Stimulated activated CD4-positive, alpha-beta T cell treated with anti-CD3 and anti-CD28 coated beads, Interleukin-12 subunit alpha, Interleukin-12 subunit beta, amount 100 ng/mL, for 4 hours (primary cell): ENCODE results near the gene DCD.
A peak's percentile ranks its signal among the peaks of the same experiment; 100 is the strongest.
"Not testable (repeated sequence)": the region's sequence is repeated elsewhere in the genome, so short reads cannot be mapped to it uniquely, and the experiment has no call there.

Experiments
- DNase-seq: peaks from one replicate; pipeline ENCODE4 v3.0.0-alpha.2; 2020

Gene DCD, protein sequence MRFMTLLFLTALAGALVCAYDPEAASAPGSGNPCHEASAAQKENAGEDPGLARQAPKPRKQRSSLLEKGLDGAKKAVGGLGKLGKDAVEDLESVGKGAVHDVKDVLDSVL

DNA sequence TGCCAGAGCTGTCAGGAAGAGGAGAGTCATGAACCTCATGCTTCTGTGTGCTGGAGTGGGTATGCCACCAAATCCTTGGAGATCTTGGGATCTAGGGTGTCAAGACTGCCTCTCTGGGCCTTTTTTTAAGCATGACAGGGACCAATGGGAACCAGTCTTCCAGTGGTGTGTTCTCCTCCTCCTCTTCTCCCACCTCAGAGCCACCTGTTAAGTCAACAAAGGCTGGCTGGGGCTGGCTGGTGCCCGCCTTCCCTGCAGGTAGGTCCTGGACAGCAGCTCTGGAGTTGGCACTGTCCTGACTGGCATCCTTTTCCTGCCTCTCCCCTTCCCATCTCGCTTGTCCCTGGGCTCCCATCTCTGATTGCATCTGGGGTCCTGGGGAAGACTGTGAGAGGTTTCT is at the start of gene DCD:
TSS of gene DCD (minus strand) at position 101 of the 400 bp plus-strand sequence. CDS start at position 39, 62 bp downstream.
- no peak for DNase-seq

DNA sequence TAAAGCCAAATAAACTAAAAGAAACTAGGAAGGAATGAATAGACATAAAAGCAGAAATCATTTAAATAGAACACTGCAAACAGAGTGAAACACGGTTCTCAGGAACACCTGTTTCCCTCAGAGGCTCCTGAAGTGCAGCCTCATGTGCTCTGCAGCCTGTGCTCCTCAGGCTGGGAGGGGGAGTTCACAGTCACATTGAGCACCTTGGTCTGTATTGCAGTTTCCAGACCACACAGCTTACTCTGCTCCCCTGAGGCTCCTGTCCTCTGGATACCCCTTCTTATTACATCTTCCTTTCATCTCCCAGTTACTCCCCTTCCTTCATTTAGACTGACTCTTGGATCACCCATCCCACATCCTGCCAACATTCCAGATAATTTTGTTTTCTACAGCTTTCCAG is 49.7 kb upstream of the DCD start:
- no peak for DNase-seq

DNA sequence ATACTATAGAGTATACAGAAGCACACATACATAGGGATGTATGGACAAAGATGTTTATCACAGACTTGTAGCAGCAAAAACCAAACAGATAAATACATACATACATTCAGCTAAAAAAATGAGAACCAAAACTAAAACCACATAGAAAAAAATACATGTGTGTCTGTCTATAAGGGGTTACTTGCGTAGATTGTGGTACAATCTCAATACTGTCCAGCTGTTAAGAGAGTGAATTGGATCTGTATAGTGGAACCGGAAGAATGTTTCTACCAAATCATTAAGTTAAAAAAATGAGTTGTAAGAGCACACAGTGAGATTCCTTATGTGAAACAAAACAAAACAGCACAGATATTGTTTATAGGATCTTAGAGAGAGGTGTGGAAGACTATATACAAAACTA is 44.2 kb upstream of the DCD start:
- DNase-seq, result no peak

DNA sequence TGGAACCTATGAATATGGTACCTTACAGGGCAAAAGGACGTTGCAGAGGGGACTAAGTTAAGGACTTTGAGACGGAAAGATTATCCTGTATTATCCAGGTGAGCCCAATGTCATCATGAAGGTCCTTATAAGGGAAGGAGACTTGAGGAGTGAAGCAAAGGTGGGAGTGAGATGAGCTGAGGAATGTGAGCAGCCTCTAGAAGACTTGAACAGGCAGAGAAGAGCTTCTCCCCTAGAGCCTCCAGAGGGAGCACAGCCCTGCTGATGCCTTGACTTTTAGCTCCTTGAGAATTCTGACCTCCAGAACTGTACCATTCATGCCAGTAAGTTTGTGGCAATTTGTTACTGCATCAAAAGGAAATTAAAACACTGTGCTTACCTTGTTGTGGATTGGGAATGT is 41.8 kb upstream of the DCD start:
- DNase-seq, result no peak

DNA sequence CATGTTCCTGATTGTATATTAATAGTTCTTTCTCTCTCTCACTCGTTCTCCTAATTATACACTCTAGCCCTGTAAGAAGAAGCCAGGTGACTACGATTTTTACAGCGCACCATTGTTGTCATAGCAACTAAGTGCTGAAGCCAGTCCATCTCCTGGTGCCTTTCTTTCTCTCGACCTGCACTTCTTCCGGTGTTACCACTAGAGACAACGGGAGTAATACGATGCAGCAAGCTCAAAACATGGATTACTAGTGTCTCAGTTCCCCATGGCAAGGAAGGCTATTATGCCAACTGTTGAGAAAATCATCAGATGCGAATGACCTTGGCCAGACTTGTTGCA is 40.8 kb upstream of the DCD start:
- no peak for DNase-seq

DNA sequence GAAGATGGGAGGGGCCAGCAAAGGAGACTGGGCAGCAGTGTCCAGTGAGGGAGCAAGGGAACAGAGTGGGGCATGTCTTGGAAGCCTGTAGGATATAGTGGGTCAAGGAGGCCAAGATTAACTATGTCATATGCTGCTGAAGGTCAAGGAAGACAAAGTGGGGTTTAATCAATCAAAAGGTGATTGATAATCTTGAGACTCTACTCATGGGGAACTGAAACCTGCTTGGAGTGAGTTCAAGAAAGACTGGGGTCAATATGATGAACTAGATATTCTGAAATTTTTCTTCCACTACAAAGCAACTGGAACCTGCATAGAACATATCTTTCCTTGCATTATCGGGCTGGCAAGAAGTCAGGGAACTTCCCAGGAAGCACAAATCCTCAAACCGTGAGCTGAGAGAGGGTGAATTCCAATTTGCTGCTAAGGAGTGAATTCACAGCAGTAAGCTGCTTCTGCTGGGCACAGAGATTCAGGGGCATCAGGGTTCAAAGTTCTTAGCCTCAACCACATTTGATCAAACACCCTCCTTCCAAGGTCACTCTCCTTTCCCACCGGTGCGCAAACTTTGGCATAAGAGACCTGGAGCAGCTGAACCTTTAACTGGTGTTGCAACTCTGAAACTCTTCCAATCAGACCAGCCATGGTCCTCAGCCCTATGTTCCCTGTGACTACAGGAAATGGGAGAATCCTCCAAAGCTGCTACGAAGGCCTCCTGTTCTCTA is 40.3 kb upstream of the DCD start:
- no peak for DNase-seq

DNA sequence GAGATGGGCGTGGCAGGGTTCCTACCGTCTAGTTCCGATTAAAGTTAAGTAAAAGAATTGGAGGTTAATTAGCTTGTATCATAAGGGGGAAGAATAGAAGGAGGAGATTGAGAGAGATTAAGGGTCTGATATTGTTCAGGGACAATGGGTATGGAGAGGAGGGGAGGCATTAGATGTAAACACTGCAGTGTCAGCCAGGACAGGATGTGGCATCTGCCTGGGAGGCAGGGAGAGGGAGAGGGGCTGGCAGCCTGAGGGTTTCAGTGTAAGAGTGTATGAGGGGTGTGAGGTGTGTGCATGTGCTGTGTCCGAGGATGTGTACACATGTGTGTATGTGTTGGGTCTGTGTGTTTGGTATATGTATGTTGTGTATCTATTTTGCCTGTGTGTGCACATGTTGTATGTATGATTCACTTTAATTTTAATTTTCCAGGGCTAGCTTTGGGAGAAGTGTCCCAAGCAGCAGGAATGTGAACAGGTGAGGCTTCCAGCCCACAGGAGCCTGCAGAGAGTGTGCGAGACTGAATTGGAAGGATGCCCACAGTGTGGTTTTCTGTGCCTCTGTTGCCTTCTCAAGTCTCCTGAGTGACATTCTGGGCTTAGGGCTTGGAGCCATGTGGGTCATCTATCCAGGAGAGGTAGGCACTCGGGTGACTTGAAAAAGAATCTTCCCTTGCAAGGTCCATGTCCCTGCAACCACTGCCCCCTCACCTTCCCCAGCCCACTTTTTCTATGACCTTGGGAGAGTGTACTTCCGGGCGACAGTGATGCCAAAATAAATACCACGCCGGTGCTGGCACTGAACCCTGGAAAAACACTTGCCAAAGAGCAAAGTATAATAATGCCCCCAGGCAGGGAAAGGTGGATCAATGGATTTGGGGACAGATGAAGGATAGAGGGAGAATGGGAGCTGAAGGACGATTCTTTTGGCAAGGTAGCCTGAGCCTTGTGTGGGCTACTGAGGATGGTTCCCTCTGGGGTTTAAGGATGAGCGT is 36.8 kb upstream of the DCD start:
- no peak for DNase-seq

DNA sequence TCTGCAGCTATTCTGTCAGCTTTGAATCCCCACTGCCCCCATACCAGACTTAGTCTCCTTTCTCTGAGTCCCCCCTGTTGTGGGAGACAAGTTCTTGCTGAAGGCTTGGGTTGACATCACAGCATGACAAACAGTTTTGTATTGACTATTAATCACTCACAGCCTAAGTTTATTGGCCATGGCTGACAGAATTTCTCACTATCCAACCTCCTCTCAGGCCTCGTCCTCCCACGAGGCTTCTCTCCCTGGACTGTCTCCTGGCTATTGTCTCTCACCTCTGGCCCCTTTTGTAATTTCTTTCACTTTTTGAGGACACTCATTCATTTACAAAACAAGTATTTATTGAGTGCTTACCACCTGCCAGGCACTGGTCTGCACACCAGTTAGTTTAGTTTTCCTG is 35.2 kb upstream of the DCD start:
- DNase-seq, result no peak

DNA sequence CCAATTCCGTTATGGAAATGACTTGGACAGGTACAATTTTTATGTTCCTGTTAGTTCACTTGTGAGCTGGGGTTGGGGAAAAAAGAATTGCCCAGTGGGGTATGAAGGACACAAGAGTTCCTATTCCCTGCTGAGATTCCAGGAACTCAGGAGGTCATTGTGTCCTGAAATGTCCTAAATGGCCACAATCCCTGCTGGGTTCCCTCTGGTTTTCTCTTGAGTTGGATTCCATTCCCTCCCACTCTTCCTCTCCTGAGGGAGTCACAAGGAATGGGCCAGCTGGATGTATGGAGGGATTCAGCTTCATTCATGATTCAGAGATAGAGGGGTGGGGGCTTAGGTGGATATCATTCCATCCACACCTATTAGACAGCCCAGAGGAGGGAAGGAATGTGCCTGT is 34.5 kb upstream of the DCD start:
- no peak for DNase-seq

DNA sequence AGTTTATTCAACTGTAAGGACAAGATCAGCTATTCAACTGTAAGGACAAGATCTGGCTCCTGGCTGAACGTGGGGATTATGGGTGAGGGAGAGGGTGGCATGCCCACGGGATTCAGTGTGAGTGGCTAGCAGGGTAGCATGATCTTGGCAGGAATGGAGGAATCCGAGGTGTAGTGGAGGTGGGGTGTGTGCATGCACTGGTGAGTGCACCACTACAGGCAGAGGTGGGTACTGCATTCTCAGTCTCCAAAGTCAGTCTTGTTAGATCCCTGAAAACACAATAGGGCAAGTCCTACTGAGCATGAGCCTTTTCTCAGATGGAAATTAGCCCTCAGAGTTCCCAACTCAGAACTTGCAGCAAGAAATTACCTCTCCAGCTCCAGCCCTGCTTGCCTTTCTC is 32.2 kb upstream of the DCD start:
- peak; percentile 11 for DNase-seq

DNA sequence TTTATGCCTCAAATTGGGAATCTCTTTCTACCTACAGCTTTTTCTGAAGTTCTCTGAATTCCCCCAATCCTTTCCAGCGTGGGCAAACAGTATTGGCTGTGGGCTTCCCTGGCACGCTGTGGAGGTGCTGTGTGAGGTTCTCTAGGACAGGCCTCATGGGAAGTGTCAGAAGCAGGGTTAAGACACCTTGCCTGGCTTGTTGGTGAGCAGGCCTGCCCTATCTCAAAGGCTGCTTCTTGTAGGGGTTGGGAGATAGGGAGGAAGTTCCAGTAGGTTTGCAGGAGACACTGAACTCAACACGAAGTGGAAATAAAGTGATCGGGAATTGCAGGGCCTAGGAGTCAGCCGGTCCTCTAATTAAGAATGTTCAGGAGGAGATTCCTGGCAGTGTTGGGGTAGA is 30.0 kb upstream of the DCD start:
- no peak for DNase-seq

DNA sequence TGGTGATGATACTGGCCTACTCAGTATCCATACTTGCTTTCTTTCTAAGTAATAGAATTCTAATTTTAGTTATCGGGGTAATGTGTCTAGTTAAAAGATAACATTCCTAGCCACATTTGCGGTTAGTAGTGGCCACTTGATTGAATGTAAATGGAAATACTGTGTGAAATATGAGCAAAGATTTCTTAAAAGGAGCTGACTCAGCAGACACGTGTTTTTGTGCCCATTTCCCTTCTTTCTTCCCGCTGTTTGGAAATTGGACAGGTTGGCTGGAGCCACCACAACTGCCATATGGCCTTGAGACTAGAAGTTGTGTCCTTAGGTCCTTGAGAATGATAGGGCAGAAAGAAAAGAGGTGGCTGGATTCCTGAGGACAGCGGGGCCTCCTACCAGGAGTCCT is 19.8 kb upstream of the DCD start:
- no peak for DNase-seq

DNA sequence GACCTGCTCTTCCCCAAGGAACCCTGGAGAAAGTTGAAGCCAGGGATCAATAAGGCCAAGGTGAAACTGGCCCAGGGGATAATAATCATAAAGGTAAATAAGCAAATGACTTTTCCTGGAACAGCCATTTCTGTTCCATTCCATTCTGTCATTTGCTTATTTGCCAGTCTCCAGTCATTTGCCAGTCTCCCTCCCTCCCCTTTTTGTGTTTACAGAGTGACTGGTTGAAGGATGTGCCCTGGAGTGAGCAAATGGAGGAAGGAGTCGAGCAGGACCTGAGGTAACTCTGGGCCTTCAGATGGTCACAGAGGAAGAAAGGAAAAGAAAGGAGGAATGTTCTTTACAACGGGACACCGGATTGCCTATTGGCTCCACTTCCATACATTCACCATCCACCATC is 17.8 kb upstream of the DCD start:
- no peak for DNase-seq

DNA sequence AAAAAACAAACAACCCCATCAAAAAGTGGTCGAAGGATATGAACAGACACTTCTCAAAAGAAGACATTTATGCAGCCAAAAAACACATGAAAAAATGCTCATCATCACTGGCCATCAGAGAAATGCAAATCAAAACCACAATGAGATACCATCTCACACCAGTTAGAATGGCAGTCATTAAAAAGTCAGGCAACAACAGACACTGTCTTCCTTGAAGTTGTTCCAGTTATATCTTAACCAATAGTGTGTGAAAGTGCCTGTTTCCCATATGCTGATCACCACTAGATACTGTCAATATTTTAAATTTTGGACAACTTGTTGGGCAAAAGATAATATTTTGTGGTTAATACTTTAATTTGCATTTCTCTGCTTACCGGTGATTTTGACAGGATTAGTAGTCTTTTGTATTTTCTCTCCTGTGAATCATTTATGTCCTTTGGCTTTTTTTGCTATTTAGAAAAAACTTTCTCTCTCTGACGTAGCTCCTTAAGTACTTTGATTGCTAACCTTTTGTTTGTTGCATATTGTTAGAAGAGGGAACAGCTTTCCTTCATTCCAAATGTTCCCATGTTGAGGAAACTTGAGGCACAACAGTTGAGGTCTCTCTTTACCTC is 17.0 kb upstream of the DCD start:
- not testable (repeated sequence) for DNase-seq

DNA sequence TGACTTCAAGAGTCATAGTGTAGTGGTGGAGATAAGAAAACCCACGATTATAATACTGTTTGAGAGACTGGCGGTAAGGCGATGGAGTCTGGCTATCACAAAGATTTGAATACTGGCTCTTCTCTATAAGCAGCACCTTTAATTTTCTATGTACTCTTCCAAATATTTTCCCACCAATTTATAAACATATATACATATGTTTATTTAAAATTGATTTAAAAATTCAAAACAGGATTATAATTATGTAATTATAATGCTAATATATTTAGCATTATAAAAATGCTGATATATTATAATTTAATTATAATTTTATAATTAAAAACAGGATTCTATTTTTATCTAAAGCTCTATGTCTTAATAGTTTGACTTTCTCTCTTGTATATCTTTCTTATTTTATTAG is 15.4 kb upstream of the DCD start:
- no peak for DNase-seq

DNA sequence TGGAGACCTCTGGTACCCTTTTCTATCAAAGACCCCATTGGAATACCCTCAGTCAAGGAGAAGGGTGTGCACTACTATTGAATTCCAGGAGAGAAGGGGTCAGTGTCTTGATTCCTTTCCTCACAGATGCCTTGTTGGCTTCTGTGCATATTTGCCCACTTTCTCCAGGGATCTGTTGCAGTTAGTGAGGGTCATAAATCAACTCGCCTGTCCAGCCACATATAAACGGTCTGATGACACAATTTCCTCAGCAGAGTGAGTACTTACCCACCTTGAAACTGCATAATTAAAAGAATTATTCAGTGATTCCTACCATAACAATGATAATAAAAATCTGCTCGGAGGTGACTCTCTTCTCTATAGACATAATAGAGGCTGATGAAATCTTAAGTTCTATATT is 13.9 kb upstream of the DCD start:
- DNase-seq, result no peak

DNA sequence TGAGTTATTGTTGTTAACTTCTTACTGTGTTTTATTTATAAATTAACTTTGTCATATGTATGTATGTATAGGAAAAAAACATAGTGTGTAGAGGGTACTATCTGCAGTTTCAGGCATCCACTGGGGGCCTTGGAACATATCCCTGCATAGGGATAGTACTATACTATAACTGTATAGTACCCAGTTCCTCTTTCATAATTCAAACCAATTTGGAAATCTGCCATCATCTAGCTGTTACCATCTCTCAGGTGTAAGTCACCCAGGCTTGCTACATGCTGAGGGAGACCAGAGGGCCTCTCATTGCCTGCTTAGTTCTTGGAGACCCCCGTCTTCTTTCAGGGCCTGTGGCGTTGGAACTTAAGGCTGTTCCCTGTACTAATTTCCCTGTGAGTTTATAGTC is 12.9 kb upstream of the DCD start:
- DNase-seq, result no peak

DNA sequence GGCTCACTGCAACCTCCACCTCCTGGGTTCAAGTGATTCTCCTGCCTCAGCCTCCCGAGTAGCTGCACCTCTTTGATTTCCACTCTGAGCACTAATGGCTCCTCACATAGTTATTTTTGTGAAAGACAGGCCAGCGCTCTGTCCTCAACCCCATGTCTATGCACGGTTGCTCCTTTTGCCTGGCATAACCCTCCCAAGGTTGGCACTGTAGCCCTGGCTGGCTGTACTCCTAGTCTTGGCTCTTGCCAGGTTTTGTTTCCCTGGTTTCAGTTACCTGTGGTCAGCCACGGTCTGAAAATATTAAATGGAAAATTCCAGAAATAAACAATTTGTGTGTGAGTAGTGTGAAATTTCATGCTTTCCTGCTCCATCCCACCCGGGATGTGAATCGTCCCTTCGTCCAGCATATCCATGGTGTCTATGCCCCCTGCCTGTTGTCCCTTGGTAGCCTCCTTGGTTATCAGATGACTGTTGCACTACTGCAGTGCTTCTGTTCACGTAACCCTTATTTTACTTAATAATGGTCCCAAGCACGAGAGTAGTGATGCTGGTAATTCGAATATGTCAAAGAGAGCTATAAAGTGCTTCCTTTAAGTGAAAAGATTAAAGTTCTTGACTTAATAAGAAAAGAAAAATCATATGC is 12.3 kb upstream of the DCD start:
- DNase-seq, result no peak

DNA sequence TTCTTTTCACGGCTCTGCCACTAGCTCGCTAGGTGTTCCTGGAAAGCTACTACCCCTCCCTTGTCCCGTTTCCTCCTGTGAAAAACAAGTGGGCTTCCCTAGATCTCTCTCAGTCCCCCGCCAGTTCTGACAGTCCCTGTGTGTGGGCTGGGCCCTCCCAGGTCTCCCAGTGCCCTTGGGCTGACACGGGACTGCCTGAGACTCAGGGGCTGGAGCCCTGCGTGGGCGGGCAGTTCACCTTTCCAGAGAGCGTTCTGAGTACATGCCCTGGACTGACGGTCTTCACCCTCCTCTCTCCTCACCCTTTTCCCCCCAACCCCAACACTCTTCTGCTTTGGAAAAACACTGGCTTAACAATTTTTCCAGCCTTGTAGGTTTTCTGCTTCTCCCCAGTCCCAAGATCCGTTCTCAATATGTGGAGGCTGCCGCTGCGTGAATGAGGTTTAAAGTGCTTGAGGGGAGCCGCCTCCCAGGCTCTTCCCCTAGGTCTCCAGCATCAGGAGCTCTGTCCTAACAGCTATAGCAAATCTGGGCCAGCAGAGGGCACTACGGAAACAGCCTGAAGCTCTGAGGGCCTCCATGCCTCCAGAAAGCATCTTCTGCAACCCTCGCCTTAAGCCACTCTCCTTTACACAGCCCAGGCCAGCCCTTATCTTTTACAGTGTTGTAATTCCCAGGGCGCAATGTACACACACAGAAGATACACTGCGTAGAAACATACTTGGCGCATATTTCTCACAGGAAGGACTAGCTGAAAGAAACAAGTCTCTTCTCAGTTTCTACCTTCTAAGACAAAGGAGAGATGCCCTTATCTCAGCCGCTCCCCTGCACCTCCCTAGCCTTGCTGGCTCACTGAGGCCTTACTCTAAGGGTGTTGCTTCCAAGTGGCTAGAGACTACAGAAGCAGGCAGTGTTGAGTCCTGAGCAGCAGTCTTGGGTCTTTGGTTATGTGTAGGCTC is 10.4 kb upstream of the DCD start:
- DNase-seq, result peak; percentile 43

DNA sequence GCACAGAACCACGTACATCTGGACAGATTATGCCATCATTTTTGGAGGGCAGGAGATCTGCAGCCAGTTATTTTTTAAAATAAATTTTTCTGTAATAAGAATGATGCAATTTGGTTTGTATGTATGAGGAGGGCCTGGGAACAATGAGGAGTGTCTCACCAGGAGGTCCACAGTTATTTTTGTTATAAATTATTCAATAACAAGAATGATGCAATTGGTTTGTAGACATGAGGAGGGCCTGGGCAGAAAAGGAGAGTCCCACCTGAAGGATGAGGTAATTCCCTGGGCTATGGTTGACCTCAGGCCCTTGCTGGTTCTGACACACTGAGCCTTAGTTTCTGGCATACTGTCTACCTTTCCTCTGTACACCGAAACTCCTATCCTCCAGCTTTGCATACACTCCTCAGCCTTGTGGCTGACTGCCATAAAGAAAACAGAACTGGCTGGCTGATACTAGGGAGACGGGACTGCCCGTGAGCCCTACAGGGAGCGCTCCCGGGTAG is 9.0 kb upstream of the DCD start:
- no peak for DNase-seq

DNA sequence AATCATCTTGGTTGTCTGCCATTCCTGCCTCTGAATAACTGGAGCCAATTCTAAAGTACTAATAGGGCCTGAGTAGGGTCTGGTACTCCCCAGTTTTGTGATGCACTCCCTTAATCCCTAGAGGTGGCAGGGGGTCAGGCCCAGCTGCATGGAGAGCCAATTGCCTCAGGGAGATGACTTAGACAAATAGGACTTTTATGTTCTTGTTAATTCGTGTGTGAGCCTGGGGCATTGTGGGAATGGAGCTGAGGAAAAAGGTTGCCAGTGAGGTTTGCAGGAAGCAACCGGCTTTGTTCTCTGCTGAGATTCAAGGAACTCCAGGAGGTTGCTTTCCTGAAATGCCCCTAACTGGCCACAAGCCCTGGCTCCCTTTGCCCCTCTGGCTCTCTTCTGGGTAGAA is 6.8 kb upstream of the DCD start:
- no peak for DNase-seq

DNA sequence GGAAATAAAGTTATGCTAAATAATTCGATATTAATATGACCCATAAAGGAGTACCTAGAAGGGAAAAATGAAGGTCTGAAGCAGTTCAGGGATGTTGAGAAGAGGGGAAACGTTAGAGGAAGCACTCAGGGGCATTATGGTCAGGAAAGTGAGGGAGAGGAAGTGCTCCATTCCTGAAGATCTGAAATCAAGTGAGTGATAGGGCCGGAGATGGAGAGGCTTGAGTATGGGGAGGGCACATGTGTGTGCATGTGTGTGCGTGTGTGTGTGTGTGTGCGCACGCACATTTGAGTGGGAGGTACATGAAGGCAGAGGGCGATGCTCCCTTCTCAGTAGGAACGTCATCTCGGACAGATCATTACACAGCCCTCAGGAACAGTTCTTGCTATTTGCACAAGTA is 4.9 kb upstream of the DCD start:
- DNase-seq, result no peak
